Fibroblast of villous mesenchyme (primary cell): ENCODE results near the gene UBE2D2. TPM values are rescaled to one million over a fixed set of nuclear protein-coding genes. Genes with fewer than 3 reads are reported as not detected.

Experiments
- DNase-seq: peaks from one replicate; pipeline ENCODE4 v3.0.0-alpha.2; 2010; ENCODE audit warnings: low read depth
- H3K4me3 ChIP-seq: 2 replicates; pipeline ENCODE4 v1.5.1; 2011; ENCODE audit warnings: low read depth, mild to moderate bottlenecking, low read length
- CTCF ChIP-seq: IDR thresholded peaks from 2 replicates; pipeline ENCODE4 v1.5.1; 2012; ENCODE audit warnings: low read depth, mild to moderate bottlenecking, low read length; ENCODE audit not compliant: insufficient read depth
- total RNA-seq: library from RNA; depleted of rRNA; stranded (reverse); fragments of >200 nt; gene quantifications from 2 replicates; pipeline ENCODE4 v1.2.3, GENCODE V29; 2012

UBE2D2 gene
- total RNA-seq, 1 donor = 56.6 TPM

- TF ChIP-seq CTCF = no peak
- no peak overlapping the region for H3K4me3 ChIP-seq
- DNase-seq = no peak
These were observed 79.4 kb downstream of the UBE2D2 start for GRCh38 chr5:139640421-139641115.

GRCh38 chr5:139641116-139642080, 80.3 kb downstream of the UBE2D2 start:
- no peak overlapping the region for H3K4me3 ChIP-seq
- TF ChIP-seq CTCF = no peak
- no peak for DNase-seq

- no peak overlapping the region for H3K4me3 ChIP-seq
- TF ChIP-seq CTCF = no peak
- DNase-seq = no peak
These were observed 81.1 kb downstream of the UBE2D2 start for GRCh38 chr5:139642213-139642612.

GRCh38 chr5:139642891-139643871, 82.0 kb downstream of the UBE2D2 start:
- DNase-seq = peak; percentile 66
- TF ChIP-seq CTCF = no peak
- no peak overlapping the region for H3K4me3 ChIP-seq

- no peak overlapping the region for H3K4me3 ChIP-seq
- no peak for TF ChIP-seq CTCF
- DNase-seq = no peak
These were observed 82.9 kb downstream of the UBE2D2 start for GRCh38 chr5:139644001-139644456.
